ENCODE results near the gene NLGN1. TPM values are rescaled to one million over a fixed set of nuclear protein-coding genes. Genes with fewer than 3 reads are reported as not detected.
"Not testable (repeated sequence)": the region's sequence is repeated elsewhere in the genome, so short reads cannot be mapped to it uniquely, and the experiment has no call there.

Gene NLGN1
- total RNA-seq, 1 experiment from 2014 or later = 4.0 TPM

- peak; percentile 26 for DNase-seq
- Histone ChIP-seq H3K27me3 (no peaks in the 10 kb centered on the region), H3K36me3 (no peaks in the 10 kb centered on the region), H3K4me3 (no peak overlapping the region), H3K9me3 (no peaks in the 10 kb centered on the region; the same call in 1 of the 2 replicates)
Observed at GRCh38 chr3:173502983-173503568, 105.5 kb downstream of the NLGN1 start.

- H3K4me3 ChIP-seq = no peak overlapping the region
- DNase-seq = no peak
- no peaks in the 10 kb centered on the region for H3K36me3 ChIP-seq
Observed at GRCh38 chr3:173510565-173510964, 113.0 kb downstream of the NLGN1 start.

GRCh38 chr3:173513123-173513522 lies 115.6 kb downstream of the NLGN1 start:
- H3K27me3 ChIP-seq = no peaks in the 10 kb centered on the region
- no peak for DNase-seq
- H3K36me3 ChIP-seq = no peaks in the 10 kb centered on the region
- H3K4me3 ChIP-seq = no peak overlapping the region
- no peaks in the 10 kb centered on the region for H3K9me3 ChIP-seq

More at GRCh38 chr3:173510565-173510964, 113.0 kb downstream of the NLGN1 start:
- no peaks in the 10 kb centered on the region for H3K9me3 ChIP-seq
- H3K27me3 ChIP-seq = no peaks in the 10 kb centered on the region

- no peak for DNase-seq
- Histone ChIP-seq H3K4me3 (no peak overlapping the region), H3K9me3 (peaks cover 22% of the 10 kb centered on the region)
Observed at GRCh38 chr3:173529062-173529711, 131.6 kb downstream of the NLGN1 start.

GRCh38 chr3:173531602-173532001 lies 134.1 kb downstream of the NLGN1 start:
- Histone ChIP-seq H3K4me3 (no peak overlapping the region), H3K9me3 (peaks cover 14% of the 10 kb centered on the region), H3K36me3 (no peaks in the 10 kb centered on the region), H3K27me3 (no peaks in the 10 kb centered on the region)
- no peak for DNase-seq

More at GRCh38 chr3:173529062-173529711, 131.6 kb downstream of the NLGN1 start:
- Histone ChIP-seq H3K36me3 (no peaks in the 10 kb centered on the region), H3K27me3 (no peaks in the 10 kb centered on the region)

- H3K36me3 ChIP-seq = no peaks in the 10 kb centered on the region
- no peak overlapping the region for H3K4me3 ChIP-seq
- H3K27me3 ChIP-seq = no peaks in the 10 kb centered on the region
- no peaks in the 10 kb centered on the region for H3K9me3 ChIP-seq
- no peak for DNase-seq
Observed at GRCh38 chr3:173538410-173538809, 140.9 kb downstream of the NLGN1 start.

GRCh38 chr3:173545590-173545989 lies 148.0 kb downstream of the NLGN1 start:
- H3K36me3 ChIP-seq, H3K27me3 ChIP-seq, DNase-seq, H3K9me3 ChIP-seq, H3K4me3 ChIP-seq: not testable (repeated sequence)

- no peak for DNase-seq
- no peaks in the 10 kb centered on the region for H3K9me3 ChIP-seq
- H3K36me3 ChIP-seq = no peaks in the 10 kb centered on the region
Observed at GRCh38 chr3:173547070-173547469, 149.5 kb downstream of the NLGN1 start.

GRCh38 chr3:173548261-173548660 lies 150.7 kb downstream of the NLGN1 start:
- H3K4me3 ChIP-seq = no peak overlapping the region
- no peak for DNase-seq
- no peaks in the 10 kb centered on the region for H3K36me3 ChIP-seq
- H3K9me3 ChIP-seq = no peaks in the 10 kb centered on the region
- H3K27me3 ChIP-seq = no peaks in the 10 kb centered on the region

More at GRCh38 chr3:173547070-173547469, 149.5 kb downstream of the NLGN1 start:
- no peak overlapping the region for H3K4me3 ChIP-seq
- no peaks in the 10 kb centered on the region for H3K27me3 ChIP-seq

GRCh38 chr3:173552526-173552925 lies 155.0 kb downstream of the NLGN1 start:
- H3K36me3 ChIP-seq = no peaks in the 10 kb centered on the region
- peak; percentile 59 for DNase-seq
- H3K4me3 ChIP-seq = no peak overlapping the region
- no peaks in the 10 kb centered on the region for H3K27me3 ChIP-seq
- H3K9me3 ChIP-seq = no peaks in the 10 kb centered on the region

GRCh38 chr3:173553635-173554280 lies 156.2 kb downstream of the NLGN1 start:
- peak; percentile 19 for DNase-seq
- Histone ChIP-seq H3K36me3 (no peaks in the 10 kb centered on the region), H3K9me3 (no peaks in the 10 kb centered on the region), H3K4me3 (no peak overlapping the region), H3K27me3 (no peaks in the 10 kb centered on the region)

- no peak for DNase-seq
- Histone ChIP-seq H3K4me3 (no peak overlapping the region), H3K27me3 (no peaks in the 10 kb centered on the region), H3K9me3 (no peaks in the 10 kb centered on the region), H3K36me3 (no peaks in the 10 kb centered on the region)
Observed at GRCh38 chr3:173556546-173556945, 159.0 kb downstream of the NLGN1 start.

GRCh38 chr3:173567997-173568396 lies 170.5 kb downstream of the NLGN1 start:
- H3K27me3 ChIP-seq = no peaks in the 10 kb centered on the region
- no peaks in the 10 kb centered on the region for H3K9me3 ChIP-seq
- H3K4me3 ChIP-seq = no peak overlapping the region
- DNase-seq = no peak
- no peaks in the 10 kb centered on the region for H3K36me3 ChIP-seq

GRCh38 chr3:173568623-173569022 lies 171.1 kb downstream of the NLGN1 start:
- H3K36me3 ChIP-seq = no peaks in the 10 kb centered on the region
- DNase-seq = no peak
- no peak overlapping the region for H3K4me3 ChIP-seq
- no peaks in the 10 kb centered on the region for H3K27me3 ChIP-seq
- H3K9me3 ChIP-seq = no peaks in the 10 kb centered on the region

- no peaks in the 10 kb centered on the region for H3K27me3 ChIP-seq
- H3K9me3 ChIP-seq = no peaks in the 10 kb centered on the region
- no peaks in the 10 kb centered on the region for H3K36me3 ChIP-seq
- no peak overlapping the region for H3K4me3 ChIP-seq
- no peak for DNase-seq
Observed at GRCh38 chr3:173583496-173583895, 186.0 kb downstream of the NLGN1 start.

- H3K36me3 ChIP-seq = no peaks in the 10 kb centered on the region
- no peaks in the 10 kb centered on the region for H3K9me3 ChIP-seq
- H3K4me3 ChIP-seq = peak overlapping the region; percentile 60
- H3K27me3 ChIP-seq = no peaks in the 10 kb centered on the region
- DNase-seq = peak; percentile 50
Observed at GRCh38 chr3:173584093-173584837, 186.7 kb downstream of the NLGN1 start.
